Measurements from ENCODE around the gene TLR5.
"Not testable (repeated sequence)": the region's sequence is repeated elsewhere in the genome, so short reads cannot be mapped to it uniquely, and the experiment has no call there.

Gene TLR5

DNA sequence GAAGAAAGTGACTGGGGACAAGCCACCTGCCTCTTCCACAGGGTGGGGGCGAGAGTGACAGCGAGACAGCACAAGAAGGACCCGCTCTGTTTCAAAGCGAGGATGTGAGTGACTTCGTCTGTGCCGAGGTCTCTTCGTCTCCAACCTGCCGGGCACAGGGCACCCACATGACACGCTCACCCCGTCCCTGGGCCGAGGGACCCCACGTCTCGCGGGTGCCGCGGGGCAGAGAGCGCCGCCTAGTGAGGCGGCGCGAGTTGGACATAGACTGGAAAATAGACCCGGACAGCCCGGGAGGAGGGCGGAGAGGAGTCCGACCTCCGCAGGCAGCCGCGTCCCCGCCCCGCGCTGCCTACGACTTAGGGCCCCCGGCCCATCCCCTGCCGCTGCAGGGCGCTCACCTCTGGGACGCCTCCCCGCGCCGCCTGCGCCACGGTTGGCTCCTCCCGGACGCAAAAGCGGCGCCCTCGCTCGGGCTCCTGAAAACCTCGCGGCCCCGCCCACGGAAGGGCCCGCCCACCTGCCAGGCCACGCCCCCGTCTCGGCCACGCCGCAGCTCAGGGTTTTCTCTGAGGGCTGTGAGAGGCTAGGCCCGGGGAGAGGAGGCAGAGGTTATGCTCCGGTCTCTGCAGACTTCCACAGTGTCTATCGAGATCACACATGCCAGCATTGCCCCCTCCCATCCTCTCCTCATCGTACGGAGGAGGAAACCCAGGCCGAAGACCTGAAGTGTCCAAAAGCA is at the start of gene TLR5:
Gene TLR5 (minus strand): TSS at position 454 of the 742 bp plus-strand sequence. CDS start 30,217 bp downstream, outside the sequence.
- peak; percentile 53 to 59 for DNase-seq

GRCh38 chr1:223189903-223190724 is 47.1 kb upstream of the TLR5 start:
- DNase-seq, result no peak

DNA sequence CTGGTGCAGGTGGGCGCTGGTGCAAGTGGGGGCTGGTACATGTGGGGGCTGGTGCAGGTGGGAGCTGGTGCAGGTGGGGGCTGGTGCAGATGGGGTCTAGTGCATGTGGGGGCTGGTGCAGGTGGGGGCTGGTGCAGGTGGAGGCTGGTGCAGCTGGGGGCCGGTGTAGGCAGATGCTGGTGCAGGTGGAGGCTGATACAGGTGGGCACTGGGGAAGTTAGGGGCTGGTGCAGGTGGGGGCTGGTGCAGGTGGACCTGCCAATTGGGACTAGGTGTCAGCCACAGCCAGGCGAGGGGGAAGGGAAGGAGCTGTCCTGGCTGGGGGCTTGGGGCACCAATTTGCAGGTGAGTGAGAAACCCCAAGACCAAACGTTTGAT is 46.5 kb upstream of the TLR5 start:
- no peak for DNase-seq

DNA sequence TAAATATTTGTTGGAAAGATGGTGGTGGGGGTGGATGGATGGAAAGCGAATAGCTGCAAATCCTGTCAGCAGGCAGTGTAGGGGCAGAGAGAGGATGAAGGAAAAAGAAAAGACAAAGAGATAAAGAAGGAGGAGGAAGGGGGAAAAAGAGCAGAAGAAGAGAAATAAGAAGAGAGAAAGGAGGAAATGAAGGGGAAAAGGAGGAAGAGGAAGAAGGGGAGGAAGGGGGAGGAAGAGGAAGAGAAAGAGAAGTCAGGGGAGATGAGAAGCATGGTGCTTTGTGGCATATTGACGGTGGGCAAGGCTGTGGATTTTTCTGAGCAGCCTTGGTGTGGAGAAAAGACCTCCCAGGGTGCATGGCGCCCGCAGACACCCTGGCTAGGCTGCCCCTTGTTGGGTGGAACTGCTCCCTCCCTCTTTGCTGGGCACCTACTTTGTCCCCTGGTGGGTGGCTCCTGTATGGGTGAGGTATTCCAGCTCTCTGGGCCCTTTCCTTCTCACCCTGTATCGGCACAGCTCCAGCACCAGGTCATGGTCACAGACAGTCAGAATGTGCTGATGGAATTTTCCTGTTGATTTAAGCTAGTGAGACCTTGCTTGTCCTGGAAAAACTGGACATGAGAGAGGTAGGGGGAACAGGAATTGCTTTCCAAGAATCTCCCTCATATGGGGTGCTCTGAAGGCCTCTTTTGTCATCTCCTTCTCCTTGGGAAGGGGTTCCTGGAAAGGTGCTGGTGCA is 45.7 kb upstream of the TLR5 start:
- no peak for DNase-seq

- DNase-seq, result no peak
Observed at GRCh38 chr1:223186800-223187199, 43.8 kb upstream of the TLR5 start.

GRCh38 chr1:223183268-223183862 is 40.3 kb upstream of the TLR5 start:
- DNase-seq, result no peak

GRCh38 chr1:223180731-223181321 is 37.8 kb upstream of the TLR5 start:
- DNase-seq, result peak; percentile 41 to 47

GRCh38 chr1:223179786-223180185 is 36.7 kb upstream of the TLR5 start:
- no peak for DNase-seq

DNA sequence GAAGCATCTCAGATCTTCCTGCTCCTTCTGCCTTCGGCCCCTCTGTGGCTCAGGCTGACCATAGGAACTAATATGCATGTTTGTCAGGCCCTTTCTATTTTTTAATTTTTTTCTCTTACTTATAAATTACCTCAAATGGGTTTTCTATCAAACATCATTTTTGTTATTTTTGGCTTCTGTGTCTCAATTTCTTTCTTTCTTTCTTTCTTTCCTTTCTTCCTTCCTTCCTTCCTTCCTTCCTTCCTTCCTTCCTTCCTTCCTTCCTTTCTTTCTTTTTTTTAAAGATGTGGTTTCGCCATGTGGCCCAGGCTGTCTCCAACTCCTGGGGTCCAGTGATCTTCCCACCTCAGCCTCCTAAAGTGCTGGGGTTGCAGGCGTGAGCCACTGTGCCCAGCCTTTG is 36.2 kb upstream of the TLR5 start:
- DNase-seq, result no peak

DNA sequence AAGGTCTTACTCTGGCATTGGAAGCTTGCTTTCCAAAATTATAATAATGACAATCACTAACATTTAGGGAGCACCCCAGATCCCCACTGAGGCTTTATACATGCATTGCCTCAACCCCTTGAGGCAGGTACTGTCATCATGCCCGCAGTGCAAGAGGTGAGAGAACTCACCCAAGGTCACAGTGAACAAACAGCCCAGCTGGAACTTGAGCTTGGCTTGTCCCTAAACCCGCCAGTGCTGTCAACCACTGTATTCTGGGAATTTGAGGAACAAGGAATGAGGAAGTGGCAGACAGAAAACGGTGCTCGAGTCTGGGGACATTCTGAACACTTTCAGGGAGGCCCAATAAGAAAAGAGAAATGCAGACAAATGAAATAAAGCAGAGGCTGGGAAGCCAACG is 34.6 kb upstream of the TLR5 start:
- peak; percentile 32 to 37 for DNase-seq

- DNase-seq, result no peak
Observed at GRCh38 chr1:223176437-223176836, 33.4 kb upstream of the TLR5 start.

DNA sequence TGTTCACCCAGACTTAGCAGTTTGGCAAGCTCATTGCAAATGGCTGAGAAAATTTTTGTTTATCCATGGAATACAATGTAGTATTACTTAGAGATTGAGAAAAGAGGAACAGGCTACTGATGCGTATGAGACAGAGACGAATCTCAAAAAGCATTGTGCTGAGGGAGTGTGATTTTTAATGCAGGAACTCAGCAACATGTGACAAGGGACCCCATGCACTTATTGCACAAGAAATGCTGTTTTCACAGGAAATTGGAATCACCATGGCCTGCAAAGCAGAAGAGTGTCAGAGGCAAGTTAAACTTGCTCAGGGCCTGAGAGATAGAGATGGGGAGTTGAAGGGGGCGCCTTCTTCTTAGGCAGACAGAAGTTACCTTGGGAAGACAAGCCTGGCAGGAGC is 32.6 kb upstream of the TLR5 start:
- DNase-seq, result peak; percentile 6 to 12

- DNase-seq, result no peak
Observed at GRCh38 chr1:223175032-223175431, 32.0 kb upstream of the TLR5 start.

GRCh38 chr1:223169458-223169857 is 26.4 kb upstream of the TLR5 start:
- DNase-seq, result not testable (repeated sequence)

GRCh38 chr1:223161321-223161720 is 18.3 kb upstream of the TLR5 start:
- DNase-seq, result no peak

- DNase-seq, result no peak
Observed at GRCh38 chr1:223156343-223156742, 13.3 kb upstream of the TLR5 start.

DNA sequence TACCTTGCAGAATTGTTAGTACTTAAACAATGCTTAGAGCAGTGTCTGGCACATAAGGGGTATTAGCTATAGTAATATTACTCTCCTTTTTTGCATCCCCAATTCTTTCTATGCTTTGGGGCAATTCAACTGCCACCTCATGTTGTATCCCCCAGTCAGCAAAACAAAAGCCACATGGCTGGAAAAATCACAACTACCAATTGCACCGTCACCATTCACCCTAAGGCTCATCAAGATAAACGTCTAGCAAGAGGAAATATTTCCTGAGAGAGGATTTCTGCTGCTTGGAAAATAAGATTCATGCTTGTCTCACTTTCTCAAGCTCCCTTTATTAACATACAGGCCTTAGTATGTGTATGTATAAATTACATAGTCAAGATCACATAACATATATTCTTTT is 12.1 kb upstream of the TLR5 start:
- no peak for DNase-seq

DNA sequence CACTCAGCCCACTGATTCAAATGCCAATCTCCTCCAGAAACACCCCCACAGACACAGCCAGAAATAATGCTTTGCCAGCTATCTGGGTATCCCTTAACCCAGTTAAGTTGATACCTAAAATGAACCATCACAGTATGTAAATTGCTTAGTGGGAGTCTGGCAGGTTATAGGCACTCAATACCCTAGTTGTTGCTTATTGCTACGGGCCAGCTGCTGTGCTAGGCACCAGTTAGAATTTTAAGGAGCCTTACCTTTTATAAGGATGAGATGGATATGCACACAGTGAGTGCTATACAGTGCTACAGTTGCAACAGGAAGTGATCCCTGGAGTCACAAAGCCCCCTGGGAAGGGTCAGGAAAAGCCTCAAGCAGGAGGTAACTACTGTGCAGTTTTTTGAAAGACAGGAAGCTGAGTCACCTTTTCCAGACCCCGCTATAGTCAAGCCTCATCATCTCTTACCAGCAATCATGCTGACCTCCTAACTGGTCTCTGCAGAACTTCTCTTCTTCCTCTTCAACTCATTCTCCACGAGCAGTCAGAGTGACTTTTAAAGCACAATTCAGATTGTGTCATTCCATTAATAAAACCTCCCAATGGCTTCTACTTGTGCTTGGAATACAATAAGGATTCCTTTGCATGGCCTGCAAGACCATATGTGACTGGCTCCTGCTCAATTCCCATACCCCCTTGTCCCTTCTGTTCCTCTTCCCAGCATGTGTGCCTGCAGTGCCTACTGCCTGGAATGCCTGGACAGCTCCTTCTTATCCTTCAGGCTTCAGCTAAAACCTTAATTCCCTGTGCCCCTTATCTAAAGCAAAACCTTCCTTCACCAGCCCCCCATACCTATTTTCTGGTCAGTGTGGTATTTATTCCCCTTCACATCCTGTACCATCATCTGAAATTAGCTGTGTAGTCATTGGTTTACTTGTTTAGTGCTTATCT is 10.4 kb upstream of the TLR5 start:
- no peak for DNase-seq

DNA sequence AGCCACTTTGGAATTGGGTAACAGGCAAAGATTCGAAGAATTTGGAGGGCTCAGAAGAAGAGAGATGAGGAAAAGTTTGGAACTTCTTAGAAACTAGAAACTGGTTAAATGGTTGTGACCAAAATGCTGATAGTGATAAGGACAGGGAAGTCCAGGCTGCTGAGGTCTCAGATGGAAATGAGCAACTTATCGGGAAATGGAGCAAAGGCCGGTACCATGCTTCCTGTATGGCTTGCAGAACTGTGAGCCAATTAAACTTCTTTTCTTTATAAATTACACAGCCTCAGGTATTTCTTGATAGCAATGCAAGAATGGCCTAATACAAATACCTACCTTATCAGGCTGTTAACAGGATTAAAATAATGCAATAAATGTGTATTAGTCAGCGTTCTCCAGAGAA is 9.4 kb upstream of the TLR5 start:
- DNase-seq, result no peak

DNA sequence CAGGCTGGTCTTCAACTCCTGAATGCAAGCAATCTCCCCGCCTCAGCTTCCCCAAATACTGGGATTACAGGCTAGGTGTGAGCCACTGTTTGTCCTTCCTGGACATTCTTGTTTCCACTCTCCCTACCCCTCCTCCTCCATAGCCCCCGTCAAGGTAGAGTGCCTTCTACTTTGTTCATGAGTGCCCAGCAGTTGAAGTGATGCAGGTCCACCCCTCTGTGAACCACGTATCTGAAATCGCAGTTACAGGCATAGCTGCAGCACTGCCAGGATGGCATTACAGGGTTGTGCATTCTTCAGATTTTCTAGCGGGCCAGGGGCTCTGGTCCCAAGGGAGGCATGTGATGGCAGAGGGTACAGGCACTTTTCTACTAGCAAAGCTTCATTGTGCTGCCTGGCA is 7.4 kb upstream of the TLR5 start:
- DNase-seq, result no peak

DNA sequence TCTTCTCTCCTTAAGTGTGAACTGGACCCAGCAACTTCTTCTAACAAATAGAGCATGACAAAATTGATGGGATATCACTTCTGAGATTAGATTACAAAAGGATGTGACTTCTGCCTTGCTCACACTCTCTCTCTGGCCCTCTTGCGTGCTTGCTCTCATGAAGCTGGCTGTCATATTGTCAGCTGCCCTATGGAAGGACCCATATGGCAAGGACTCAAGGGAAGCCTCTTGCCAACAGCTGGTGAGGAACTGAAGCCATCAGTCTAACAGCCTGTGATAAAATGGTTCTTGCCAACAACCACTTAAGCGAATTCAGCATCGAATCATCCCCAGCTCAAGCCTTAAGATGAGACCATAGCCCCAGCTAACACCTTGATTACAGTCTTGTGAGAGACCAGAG is 4.8 kb upstream of the TLR5 start:
- no peak for DNase-seq

GRCh38 chr1:223147409-223147808 is 4.4 kb upstream of the TLR5 start:
- no peak for DNase-seq

Data from AML-193 (cell line).